Activated CD4-positive, alpha-beta T cell treated with anti-CD3 and anti-CD28 coated beads, Interleukin-2, amount 50 U/mL, for 24 hours (primary cell): ENCODE data around the gene LRIG3.
"Not testable (repeated sequence)": the region's sequence is repeated elsewhere in the genome, so short reads cannot be mapped to it uniquely, and the experiment has no call there.

ENCODE experiments used
- DNase-seq, 2 donors: peaks; one replicate each; pipeline ENCODE4 v3.0.0-alpha.2; 2020; ENCODE audit warnings: low read depth in 1 of 2, low spot score in 1 of 2

LRIG3 gene

GRCh38 chr12:58920102-58920960 lies at the start of gene LRIG3:
Gene LRIG3, minus strand, starts transcription at chr12:58920504. Its CDS starts 269 bp downstream, at chr12:58920235.
- no peak for DNase-seq

- no peak for DNase-seq
Measured at GRCh38 chr12:58969237-58969636, 48.9 kb upstream of the LRIG3 start.

- DNase-seq, result no peak
Measured at GRCh38 chr12:58967561-58967960, 47.3 kb upstream of the LRIG3 start.

- DNase-seq, result no peak
Measured at GRCh38 chr12:58966939-58967338, 46.6 kb upstream of the LRIG3 start.

- no peak for DNase-seq
Measured at GRCh38 chr12:58965568-58965967, 45.3 kb upstream of the LRIG3 start.

- DNase-seq, result no peak
Measured at GRCh38 chr12:58963844-58964243, 43.5 kb upstream of the LRIG3 start.

GRCh38 chr12:58961906-58962305 lies 41.6 kb upstream of the LRIG3 start:
- DNase-seq, result no peak

- DNase-seq, result no peak
Measured at GRCh38 chr12:58961166-58961565, 40.9 kb upstream of the LRIG3 start.

GRCh38 chr12:58959639-58960300 lies 39.5 kb upstream of the LRIG3 start:
- DNase-seq, result no peak

- no peak for DNase-seq
Measured at GRCh38 chr12:58957298-58957697, 37.0 kb upstream of the LRIG3 start.

- DNase-seq, result no peak
Measured at GRCh38 chr12:58955849-58956248, 35.5 kb upstream of the LRIG3 start.

GRCh38 chr12:58954002-58954401 lies 33.7 kb upstream of the LRIG3 start:
- no peak for DNase-seq

GRCh38 chr12:58950739-58951100 lies 30.4 kb upstream of the LRIG3 start:
- DNase-seq, result no peak

- not testable (repeated sequence) for DNase-seq
Measured at GRCh38 chr12:58949954-58950738, 29.8 kb upstream of the LRIG3 start.

GRCh38 chr12:58943079-58943478 lies 22.8 kb upstream of the LRIG3 start:
- no peak for DNase-seq

GRCh38 chr12:58942345-58942744 lies 22.0 kb upstream of the LRIG3 start:
- DNase-seq, result no peak

GRCh38 chr12:58939399-58940100 lies 19.2 kb upstream of the LRIG3 start:
- no peak for DNase-seq

- DNase-seq, result no peak
Measured at GRCh38 chr12:58938440-58938839, 18.1 kb upstream of the LRIG3 start.

GRCh38 chr12:58934528-58934927 lies 14.2 kb upstream of the LRIG3 start:
- no peak for DNase-seq

- DNase-seq, result no peak
Measured at GRCh38 chr12:58932806-58933681, 12.7 kb upstream of the LRIG3 start.
